ENCODE data around the gene SPDYE3.
A peak's percentile ranks its signal among the peaks of the same experiment; 100 is the strongest.
"Not testable (repeated sequence)": the region's sequence is repeated elsewhere in the genome, so short reads cannot be mapped to it uniquely, and the experiment has no call there.

Gene SPDYE3

DNA sequence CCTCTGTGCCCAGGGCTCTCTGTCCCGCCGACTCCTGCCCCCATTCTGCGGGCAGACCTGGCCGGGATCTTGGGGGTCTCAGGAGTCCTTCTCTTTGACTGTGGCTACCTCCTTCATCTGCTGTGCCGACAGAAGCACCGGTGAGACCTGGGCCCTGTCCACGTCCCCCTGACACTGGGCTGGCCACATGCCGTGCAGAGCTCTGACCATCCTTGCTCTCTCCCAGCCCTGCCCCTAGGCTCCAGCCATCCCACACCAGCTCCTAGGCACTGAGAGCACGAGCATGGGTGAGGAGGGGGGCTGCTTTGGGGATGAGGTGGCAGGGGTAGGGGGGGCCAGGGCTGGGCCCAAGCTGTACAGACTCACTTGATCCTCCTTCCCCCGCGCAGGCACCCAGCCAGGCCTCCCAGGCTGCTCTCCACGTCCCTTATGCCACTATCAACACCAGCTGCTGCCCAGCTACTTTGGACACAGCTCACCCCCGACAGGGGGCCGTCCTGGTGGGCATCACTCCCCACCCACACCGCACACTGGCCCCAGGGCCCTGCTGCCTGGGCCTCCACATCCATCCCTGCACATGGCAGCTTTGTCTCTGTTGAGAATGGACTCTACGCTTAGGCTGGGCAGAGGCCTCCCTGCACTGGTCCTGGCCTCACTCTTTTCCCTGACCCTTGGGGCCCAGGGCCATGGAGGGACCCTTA is 45.6 kb downstream of the SPDYE3 start:
- DNase-seq: no peak

DNA sequence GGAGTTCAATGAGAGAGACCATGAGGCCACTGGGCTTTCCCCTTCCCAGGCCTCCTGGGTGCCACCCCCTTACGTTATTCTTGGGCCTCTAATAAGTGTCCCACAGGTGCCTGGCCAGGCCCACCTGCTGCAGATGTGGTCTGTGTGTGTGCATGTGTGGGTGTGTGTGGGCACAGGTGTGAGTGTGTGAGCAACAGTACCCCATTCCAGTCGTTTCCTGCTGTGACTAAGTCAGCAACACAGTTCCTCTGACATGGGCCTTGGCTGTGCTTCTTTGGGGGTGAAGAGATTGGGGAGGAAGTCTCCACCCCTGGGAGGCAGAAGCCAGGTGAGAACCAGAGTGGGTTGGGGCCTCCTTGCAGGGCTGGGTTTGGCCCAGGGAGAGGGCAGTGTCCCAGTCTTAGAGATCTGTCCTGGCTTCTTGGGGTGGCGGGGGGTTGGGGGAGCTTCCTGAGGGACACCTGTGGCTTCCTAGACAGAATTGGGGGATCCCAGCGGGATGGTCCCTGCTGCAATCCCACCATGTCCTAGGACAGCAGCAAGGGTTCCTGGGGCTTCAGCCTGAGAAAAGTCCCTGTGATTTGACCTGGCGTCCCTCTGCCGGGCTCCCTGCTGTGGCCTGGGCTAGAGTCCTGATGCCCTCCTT is 46.3 kb downstream of the SPDYE3 start:
- DNase-seq: no peak

DNA sequence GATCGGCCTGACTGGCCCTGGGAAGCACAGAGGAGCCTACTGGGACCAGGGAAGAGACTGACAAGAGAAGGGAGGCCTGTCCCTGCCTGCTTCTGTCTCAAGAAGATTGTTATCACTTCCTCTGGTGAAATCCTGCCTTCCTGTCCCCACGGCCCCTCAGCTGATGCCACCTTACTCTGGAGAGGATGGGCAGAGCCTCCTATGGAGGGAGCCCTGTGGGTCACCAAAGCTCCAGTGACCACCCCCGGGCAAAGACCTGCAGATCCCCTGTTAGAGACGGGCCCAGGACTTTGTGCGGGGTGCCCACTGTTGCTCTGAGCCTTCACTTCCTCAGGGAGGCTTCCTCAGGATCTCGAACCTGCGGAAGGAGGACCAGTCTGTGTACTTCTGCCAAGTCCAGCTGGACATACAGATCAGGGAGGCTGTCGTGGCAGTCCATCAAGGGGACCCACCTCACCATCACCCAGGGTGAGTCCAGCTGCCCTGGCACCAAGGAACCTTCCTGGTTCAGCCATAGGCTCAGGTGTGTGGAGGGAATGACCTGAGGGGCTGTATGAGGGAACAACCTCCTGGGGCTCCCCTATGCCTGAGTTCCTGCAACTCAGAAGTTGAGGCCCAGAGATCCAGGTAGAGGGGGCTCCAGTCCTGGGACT is 49.0 kb downstream of the SPDYE3 start:
- no peak for DNase-seq

DNA sequence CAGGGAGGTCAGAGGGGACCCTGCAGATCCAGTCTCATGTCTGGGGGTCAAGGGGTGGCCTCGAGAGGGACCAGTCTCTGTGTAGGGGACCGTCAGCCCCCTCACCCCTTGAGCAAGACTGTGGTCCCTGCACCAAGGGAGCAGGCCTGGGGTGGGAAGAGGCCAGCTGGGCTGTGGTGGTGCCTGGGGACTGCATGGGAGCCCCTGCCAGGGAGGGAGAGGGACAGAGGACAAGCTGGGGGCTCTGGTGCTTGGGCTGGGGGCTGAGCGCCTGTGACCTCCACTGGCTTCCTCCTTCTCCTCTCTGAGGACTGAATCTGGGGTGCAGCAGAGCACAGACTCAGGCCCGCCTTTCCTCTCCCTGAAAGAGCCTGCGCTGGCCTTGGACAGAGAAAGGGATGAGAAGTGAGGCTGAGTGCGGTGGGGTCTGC is 49.6 kb downstream of the SPDYE3 start:
- DNase-seq: no peak

DNA sequence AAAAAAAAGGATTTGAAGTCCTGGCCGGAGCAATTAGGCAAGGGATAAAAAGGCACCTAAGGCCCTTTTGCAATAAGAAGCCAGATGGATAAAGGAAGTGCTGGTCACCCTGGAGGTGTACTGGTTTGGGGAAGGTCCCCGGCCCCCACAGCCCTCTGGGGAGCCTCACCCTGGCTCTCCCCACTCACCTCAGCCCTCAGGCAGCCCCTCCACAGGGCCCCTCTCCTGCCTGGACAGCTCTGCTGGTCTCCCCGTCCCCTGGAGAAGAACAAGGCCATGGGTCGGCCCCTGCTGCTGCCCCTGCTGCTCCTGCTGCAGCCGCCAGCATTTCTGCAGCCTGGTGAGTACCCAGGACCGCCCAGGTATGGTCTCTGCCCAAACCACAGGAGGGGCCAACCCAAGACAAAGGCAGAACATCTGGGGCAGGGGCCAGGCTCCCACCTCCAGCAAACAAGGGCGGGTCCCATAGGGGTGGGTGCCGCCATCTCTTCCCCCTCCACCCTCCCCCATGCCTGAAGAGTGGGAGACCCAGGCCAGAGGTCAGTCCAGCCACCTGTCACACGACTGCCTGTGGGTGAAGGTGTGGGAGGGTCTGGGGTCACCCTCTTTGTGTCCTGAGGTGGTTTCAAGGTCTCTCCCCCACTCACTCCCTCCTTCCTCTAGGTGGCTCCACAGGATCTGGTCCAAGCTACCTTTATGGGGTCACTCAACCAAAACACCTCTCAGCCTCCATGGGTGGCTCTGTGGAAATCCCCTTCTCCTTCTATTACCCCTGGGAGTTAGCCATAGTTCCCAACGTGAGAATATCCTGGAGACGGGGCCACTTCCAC is 50.7 kb downstream of the SPDYE3 start, which contains the start of gene PILRB:
Gene PILRB (plus strand): TSS at position 91 of the 830 bp plus-strand sequence. CDS start 186 bp downstream, at position 277.
- no peak for DNase-seq

DNA sequence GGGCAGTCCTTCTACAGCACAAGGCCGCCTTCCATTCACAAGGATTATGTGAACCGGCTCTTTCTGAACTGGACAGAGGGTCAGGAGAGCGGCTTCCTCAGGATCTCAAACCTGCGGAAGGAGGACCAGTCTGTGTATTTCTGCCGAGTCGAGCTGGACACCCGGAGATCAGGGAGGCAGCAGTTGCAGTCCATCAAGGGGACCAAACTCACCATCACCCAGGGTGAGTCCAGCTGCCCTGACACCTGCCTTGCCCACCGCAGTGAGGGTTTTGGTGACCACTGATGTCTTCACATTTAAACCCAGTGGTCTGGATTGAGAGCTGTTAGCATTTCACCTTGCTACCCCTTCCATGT is 51.3 kb downstream of the SPDYE3 start:
- DNase-seq: no peak

DNA sequence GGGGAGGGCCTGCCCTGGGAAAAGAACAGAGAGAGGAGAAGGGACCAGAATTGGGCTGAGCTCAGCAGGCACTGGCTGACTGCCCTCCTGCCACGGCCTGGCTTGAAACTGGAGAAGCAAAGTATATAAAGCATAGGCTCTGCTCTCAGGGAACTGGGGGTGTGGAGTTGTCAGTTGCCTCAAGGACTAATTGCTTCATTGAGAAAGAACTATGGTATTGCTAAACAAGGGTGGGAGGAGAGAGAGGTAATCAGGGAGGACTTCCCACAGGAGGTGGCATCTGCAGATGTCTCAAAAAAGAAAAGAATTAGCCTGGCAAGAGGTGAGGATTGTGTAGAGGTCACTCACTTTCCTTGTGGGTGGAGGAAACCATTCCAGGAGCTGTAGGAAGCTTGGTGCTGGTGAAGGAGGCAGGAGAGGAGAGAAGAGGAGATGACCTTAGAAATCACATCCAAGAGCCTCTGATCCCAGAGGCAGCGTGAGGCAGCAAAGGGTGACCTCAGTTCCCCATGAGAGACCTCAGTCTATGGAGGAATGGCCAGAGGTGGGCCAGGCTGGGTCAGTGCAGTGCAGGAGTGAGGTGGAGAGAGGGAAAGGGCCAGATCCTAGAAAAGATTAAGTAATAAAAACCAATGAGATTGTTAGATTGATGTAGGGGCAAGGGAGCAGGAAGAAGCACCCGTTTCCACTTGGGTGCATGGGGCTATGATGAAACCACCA is 52.8 kb downstream of the SPDYE3 start:
- no peak for DNase-seq

DNA sequence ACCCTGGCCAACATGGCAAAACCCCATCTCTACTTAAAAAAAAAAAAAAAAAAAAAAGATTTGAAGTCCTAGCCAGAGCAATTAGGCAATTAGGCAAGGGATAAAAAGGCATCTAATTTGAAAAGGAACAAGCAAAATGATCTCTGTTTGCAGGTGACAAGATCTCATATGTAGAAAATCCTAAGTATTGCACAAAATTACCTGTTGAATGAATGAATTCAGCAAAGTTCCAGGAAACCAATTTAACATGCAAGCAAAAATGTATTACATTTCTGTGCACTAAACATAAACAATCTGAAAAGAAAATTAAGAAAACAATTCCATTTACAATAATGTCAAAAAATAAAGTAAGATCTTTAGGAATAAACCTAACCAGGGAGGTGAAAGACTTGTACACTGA is 55.6 kb downstream of the SPDYE3 start:
- no peak for DNase-seq

DNA sequence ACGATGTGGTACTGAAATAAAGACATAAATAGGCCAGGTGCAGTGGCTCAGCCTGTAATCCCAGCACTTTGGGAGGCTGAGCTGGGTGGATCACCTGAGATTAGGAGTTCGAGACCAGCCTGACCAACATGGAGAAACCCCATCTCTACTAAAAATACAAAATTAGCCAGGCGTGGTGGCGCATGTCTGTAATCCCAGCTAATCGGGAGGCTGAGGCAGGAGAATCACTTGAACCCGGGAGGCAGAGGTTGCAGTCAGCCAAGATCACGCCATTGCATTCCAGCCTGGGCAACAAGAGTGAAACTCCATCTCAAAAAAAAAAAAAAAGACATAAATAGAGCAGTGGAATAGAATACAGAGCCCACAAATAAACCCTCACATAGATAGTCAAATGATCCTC is 56.3 kb downstream of the SPDYE3 start:
- not testable (repeated sequence) for DNase-seq

DNA sequence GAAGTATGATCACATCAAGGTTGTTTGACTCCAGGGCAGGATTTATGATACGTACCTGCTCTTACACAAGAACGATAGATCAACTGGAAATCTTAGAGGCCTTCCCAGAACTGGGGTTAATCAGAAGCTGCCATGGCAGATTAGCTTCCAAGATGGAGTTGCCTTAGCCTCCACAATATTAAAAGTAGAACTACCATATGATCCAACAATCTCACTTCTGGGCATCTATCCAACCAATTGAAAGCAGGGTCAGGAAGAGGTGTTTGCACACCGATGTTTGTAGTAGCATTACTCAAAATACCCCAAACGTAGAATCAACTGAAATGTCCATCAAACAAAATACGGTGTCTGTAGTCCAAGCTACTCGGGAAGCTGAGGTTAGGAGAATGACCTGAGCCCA is 57.0 kb downstream of the SPDYE3 start:
- DNase-seq: no peak

DNA sequence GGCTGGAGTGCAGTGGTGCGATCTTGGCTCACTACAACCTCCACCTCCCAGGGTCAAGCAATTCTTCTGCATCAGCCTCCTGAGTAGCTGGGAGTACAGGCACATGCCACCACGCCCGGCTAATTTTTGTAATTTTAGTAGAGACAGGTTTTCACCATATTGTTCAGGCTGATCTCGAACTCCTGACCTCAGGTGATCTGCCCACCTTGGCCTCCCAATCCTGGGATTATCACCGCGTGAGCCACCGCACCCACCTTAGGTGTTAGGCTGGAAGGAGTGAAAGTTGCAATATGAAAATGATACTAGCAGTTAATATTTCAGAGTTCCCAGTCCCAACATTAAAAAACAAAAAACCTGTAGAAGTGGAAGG is 58.5 kb downstream of the SPDYE3 start:
- DNase-seq: not testable (repeated sequence)

DNA sequence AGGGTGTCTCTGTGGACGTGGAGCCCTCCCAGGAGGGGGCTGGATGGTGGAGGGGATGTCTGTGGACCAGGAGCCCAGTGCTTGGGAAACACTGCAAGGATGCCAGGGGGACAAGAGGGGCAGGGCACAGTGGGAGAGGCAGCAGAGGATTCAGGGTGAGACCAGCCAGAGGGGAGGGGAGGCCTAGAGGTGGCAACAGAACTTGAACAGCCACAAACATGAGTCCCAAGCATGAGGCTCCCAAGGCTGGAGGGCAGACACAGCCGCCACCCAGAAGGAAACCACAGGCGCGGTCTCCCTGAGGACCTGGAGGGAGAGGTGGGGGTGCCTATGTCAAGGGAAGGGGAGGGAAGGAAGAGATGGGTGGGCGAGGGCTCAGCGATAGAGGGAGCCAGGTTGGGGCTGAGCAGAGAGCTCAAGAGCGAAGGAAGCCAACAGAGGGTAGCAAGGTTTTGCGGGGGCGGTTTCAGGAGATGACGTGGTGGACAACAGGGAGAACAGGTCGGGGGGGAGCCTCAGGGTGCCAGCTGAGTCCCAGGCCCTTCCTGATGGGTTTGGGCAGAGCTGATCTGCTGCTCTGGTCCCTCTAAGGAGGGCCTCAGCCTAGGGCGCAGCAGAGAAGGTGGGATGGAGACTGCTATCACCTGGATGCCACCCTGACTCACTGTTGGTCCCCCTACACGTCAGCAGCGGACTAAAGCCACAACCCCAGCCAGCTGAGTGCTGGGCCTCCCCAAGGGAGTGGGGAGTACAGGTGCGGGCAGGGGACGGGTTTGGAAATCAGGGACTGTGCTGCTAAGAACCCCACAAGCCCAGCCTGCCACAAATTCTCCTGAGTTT is 59.1 kb downstream of the SPDYE3 start:
- DNase-seq: no peak

DNA sequence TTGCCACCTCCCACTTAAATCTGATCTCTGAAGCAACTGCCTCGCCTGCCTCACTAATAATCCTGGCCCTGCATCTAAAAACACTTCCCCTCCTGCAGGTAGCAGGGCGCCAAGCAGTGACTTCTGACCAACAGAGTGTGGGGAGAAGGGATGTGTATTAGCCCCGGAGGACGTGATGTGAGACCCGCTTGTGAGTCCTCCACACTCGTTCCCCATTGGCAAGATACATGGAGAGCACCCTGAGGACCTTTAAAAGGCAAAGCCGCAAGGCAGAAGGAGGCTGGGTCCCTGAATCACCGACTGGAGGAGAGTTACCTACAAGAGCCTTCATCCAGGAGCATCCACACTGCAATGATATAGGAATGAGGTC is 59.7 kb downstream of the SPDYE3 start:
- DNase-seq: no peak

DNA sequence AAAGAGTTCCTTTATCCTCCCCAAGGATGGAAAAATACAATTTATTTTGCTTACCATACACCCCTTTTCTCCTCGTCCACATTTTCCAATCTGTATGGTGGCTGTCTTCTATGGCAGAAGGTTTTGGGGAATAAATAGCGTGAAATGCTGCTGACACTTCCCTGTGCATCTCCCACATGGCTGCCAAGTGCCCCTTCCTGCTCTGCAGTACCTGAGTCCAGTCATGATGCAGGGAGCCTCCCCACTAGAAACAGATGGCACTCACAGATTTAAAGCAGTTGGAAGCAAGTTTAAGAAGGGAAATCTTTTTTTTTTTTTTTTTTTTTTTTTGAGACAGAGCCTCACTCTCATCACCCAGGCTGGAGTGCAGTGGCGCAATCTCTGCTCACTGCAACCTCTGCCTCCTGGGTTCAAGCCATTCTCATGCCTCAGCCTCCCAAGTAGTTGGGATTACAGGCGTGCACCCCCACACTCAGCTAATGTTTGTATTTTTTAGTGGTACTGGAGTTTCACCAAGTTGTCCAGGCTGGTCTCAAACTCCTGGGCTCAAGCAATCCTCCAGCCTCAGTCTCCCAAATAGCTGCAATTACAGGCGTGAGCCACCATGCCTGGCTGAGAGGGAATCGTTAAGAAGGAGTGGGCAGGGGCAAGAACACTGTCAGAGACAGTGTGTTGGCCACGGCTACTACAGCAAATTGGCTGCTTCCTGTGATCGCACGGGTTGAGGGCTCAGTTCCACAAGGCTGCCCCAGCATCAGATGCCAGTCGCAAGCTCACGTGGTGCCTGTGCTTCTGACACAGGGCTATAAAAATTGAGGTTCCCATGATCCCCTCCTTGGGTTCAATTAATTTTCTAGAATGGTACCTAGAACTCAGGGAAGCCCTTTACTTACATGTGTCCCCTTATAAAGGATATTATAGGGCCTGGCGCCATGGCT is 60.4 kb downstream of the SPDYE3 start:
- DNase-seq: no peak

DNA sequence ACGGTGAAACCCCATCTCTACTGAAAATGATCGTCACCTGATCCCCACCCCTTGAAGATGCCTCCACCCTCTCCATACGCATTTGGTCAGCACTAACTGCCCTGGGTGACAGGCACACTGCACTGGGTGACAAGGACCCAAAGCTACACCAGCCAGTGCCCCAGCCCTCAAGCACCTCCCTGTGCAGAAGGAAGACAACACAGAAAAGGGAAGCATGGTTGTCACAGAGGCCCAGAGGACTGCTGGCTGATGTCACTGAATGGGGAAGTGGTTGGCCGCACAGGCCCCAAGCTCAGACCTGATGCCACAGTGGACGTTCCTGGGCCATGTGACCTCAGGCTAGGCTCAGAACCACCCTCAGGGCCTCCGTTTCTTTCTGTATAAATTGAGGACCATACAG is 61.6 kb downstream of the SPDYE3 start:
- no peak for DNase-seq

DNA sequence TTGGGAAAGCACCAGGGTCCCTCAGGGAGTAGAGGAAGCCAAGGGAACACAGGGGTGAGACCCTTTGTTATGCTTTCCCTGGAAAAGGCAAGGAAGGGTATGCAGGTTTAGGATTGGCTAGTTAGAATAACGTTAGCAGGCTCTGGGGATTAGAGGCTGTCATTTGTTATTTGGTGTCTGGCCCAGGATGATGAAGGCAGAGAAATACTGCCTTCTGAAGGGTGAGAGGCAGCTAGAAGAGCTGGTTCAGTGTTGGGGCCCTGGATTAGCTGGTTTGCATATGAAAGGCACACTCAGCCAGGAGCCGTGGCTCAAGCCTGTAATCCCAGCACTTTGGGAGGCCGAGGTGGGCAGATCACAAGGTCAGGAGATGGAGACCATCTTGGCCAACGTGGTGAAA is 62.8 kb downstream of the SPDYE3 start:
- DNase-seq: no peak

DNA sequence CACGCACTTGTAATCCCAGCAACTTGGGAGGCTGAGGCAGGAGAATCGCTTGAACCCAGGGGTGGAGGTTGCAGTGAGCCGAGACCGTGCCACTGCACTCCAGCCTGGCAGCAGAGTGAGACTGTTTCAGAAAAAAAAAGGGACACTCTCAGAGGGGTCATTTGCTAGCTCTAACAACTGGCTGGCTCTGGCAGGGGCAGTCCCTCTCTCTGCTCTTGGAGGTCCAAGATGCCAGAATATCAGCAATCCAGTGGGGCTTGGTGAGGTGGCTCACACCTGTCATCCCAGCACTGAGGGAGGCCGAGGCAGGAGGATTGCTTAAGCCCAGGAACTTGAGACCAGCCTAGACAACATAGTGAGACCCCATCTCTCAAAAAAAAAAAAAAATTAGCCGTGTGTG is 63.2 kb downstream of the SPDYE3 start:
- no peak for DNase-seq

DNA sequence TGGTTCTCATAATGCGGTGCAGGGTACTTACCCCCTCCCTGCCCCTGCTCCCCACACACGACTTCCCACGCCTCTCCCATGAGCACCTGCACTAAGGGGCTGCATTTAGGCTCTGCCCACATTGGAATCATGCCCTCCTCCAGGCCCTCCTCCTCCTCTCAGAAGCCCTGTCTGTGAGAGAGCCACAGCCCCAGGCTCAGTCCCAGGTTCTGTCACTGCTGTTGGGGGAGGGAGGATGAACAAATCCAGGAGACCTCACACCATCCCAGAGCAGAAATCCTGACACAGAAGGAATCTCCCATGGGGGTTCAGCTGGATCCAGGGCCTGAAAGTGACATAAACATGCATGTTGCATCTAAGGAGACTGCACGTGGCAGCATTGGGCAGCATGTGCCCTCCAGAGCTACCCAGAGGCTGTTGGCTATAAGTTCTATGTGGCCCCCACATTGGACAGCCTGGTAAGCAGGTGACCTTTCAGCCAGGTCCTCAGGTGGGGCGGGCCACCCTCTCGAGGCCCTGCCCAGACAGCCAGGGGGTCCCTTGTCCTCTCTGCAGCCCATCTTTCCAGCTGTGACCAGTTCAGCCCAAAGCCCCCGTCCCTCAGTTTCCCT is 64.2 kb downstream of the SPDYE3 start:
- DNase-seq: peak; percentile 23
